HepG2 (cell line): Measurements from ENCODE around the gene IL21R. TPM values are rescaled to one million over a fixed set of nuclear protein-coding genes. Genes with fewer than 3 reads are reported as not detected.

ENCODE experiments used
- ATF4 ChIP-seq, 2 experiments: fragments of 450-650 bp in 1 of 2; sonication (generic) in 1 of 2; formaldehyde crosslinking; IDR thresholded peaks; 2 replicates each; pipeline versions ENCODE4 v1.5.0 to v1.8.0; 2020 to 2022; ENCODE audit warnings: mild to moderate bottlenecking in 1 of 2, missing genetic modification reagents in 1 of 2
- CEBPZ ChIP-seq: IDR thresholded peaks from 2 replicates; pipeline ENCODE4 v1.6.1; 2012; ENCODE audit warnings: low read length, improper control_type of control experiment
- FOSL2 ChIP-seq: sonication (generic); formaldehyde crosslinking; IDR thresholded peaks from 2 replicates; pipeline ENCODE4 v1.4.0; 2020; ENCODE audit warnings: missing genetic modification reagents
- KDM1A ChIP-seq: IDR thresholded peaks from 2 replicates; pipeline ENCODE4 v1.6.1; 2016; ENCODE audit warnings: missing compliant biosample characterization
- LRRFIP1 ChIP-seq: sonication (generic); formaldehyde crosslinking; conservative IDR thresholded peaks from 2 replicates; pipeline ENCODE4 v1.4.0; 2020; ENCODE audit warnings: missing genetic modification reagents
- POLR2A ChIP-seq, 2 experiments: IDR thresholded peaks; 2 replicates each; pipeline ENCODE4 v1.6.1; 2011; ENCODE audit warnings: low read depth in 2 of 2, low read length in 2 of 2, mild to moderate bottlenecking in 1 of 2, moderate library complexity in 1 of 2; ENCODE audit not compliant: insufficient read depth in 1 of 2
- TAF1 ChIP-seq: sonication (generic); formaldehyde crosslinking; IDR thresholded peaks from 2 replicates; pipeline ENCODE4 v1.4.0; 2020; ENCODE audit warnings: missing genetic modification reagents
- ZBTB26 ChIP-seq: IDR thresholded peaks from 2 replicates; pipeline ENCODE4 v1.6.1; 2016; ENCODE audit warnings: missing compliant biosample characterization, missing genetic modification reagents, borderline replicate concordance
- ZBTB38 ChIP-seq: sonication (generic); formaldehyde crosslinking; IDR thresholded peaks from 2 replicates; pipeline ENCODE4 v1.5.1; 2020; ENCODE audit warnings: mild to moderate bottlenecking, missing genetic modification reagents
- ZMYM3 ChIP-seq: sonication (generic); formaldehyde crosslinking; IDR thresholded peaks from 2 replicates; pipeline ENCODE4 v1.5.1; 2020; ENCODE audit warnings: mild to moderate bottlenecking, missing genetic modification reagents
- ZNF513 ChIP-seq: sonication (generic); formaldehyde crosslinking; conservative IDR thresholded peaks from 2 replicates; pipeline ENCODE4 v1.5.0; 2020; ENCODE audit warnings: missing genetic modification reagents
- ZNF564 ChIP-seq: sonication (generic); formaldehyde crosslinking; IDR thresholded peaks from 2 replicates; pipeline ENCODE4 v1.8.1; 2023; ENCODE audit warnings: mild to moderate bottlenecking, missing genetic modification reagents
- ZNF616 ChIP-seq: sonication (generic); formaldehyde crosslinking; IDR thresholded peaks from 2 replicates; pipeline ENCODE4 v1.5.0; 2020; ENCODE audit warnings: low read depth, mild to moderate bottlenecking, missing genetic modification reagents
- ZNF629 ChIP-seq: sonication (generic); formaldehyde crosslinking; conservative IDR thresholded peaks from 2 replicates; pipeline ENCODE4 v1.5.0; 2020; ENCODE audit warnings: missing genetic modification reagents
- polyA plus RNA-seq, 8 experiments: library from polyadenylated mRNA; depleted of rRNA in 3 of 8; stranded (reverse) in 7 of 8; unstranded in 1 of 8; fragments of >200 nt; fragmentation: Illumina TruSeq in 4 of 8; extraction: Trizol in 4 of 8; gene quantifications; 2 replicates each; pipeline versions ENCODE4 v1.2.1 to v1.2.3, GENCODE V29; 2011 to 2016; ENCODE audit warnings: low read depth in 4 of 8, missing spikeins in 1 of 8, mixed read lengths in 1 of 8; ENCODE audit not compliant: insufficient read depth in 1 of 8
- total RNA-seq, 5 experiments: library from RNA; depleted of rRNA; stranded (reverse); fragments of >200 nt; fragmentation: Illumina TruSeq; extraction: Trizol; gene quantifications; 2 replicates each; pipeline ENCODE4 v1.2.3, GENCODE V29; 2016; ENCODE audit warnings: low read depth in 1 of 5

Gene IL21R
- total and polyA plus RNA-seq, 2 of the 13 experiments (the other 11 are each of a cell fraction or from before 2014, with no cell fraction given): 0.49 to 0.64 TPM

GRCh38 chr16:27426423-27427408 is 24.7 kb downstream of the IL21R start (continued):
- TF ChIP-seq ZMYM3 (CRISPR knock-in tag) (0 out of 2 replicates have a peak, but pooled peaks have one; percentile 44), FOSL2 (CRISPR knock-in tag) (peak; percentile 34; the same call in 1 of the 2 replicates), ZNF629 (CRISPR knock-in tag) (peak; percentile 41; the same call in 1 of the 2 replicates), KDM1A (CRISPR knock-in tag) (0 out of 2 replicates have a peak, but pooled peaks have one; percentile 19), ZNF513 (CRISPR knock-in tag) (no peak), ZNF616 (no peak), ZBTB38 (CRISPR knock-in tag) (no peak), ZBTB26 (CRISPR knock-in tag) (0 out of 2 replicates have a peak, but pooled peaks have one; percentile 43), POLR2A (IDR thresholded peaks at IDR 0.05; ENCODE audit: insufficient read depth in 1 of 2, low read depth in 2 of 2, low read length in 2 of 2) (peak in 1 of 2 experiments; percentile 32; a peak in 1 of 4 replicates), TAF1 (CRISPR knock-in tag) (peak; percentile 38; the same call in 1 of the 2 replicates), ZNF564 (CRISPR knock-in tag) (0 out of 2 replicates have a peak, but pooled peaks have one; percentile 28), LRRFIP1 (CRISPR knock-in tag) (no peak), ATF4 (CRISPR knock-in tag; IDR thresholded peaks at IDR 0.05) (peak in 1 of 2 experiments; percentile 93; a peak in 2 of 4 replicates), CEBPZ (no peak)
- TF ChIP-seq, all 625 proteins: peak for 19
